Erythroblast (primary cell): ENCODE results near the gene EIF4G1.

Experiments used
- GATA1 ChIP-seq: IDR thresholded peaks from 2 replicates; pipeline ENCODE4 v1.6.1; 2011; ENCODE audit warnings: low read depth, mild to moderate bottlenecking, control low read depth, low read length, moderate library complexity
- POLR2A ChIP-seq: IDR thresholded peaks from 2 replicates; pipeline ENCODE4 v1.6.1; 2011; ENCODE audit warnings: mild to moderate bottlenecking, low read length

DNA sequence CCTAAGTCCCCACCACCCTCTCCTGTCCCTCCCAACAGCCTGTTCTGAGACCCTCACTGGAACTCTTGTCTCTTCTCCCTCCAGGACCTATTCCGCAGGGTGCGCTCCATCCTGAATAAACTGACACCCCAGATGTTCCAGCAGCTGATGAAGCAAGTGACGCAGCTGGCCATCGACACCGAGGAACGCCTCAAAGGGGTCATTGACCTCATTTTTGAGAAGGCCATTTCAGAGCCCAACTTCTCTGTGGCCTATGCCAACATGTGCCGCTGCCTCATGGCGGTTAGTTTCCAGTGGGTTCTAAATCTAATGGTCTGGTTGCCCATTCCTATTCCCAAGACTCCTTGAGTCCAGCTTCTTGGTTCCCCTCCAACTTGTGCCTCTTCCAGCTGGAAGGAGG is 9.3 kb downstream of the EIF4G1 start:
- no peak for TF ChIP-seq POLR2A
- TF ChIP-seq GATA1: no peak
